Stimulated activated CD8-positive, alpha-beta memory T cell treated with anti-CD3 and anti-CD28 coated beads, Interleukin-7, amount 100 ng/mL, for 48 hours (primary cell): Measurements from ENCODE around the gene CMTM5.
"Not testable (repeated sequence)": the region's sequence is repeated elsewhere in the genome, so short reads cannot be mapped to it uniquely, and the experiment has no call there.

Source experiments
- DNase-seq, 2 donors: peaks; one replicate each; pipeline ENCODE4 v3.0.0-alpha.2; 2020; ENCODE audit warnings: low read depth in 1 of 2; ENCODE audit errors: extremely low read depth in 1 of 2

The CMTM5 gene

GRCh38 chr14:23396126-23396525 is 19.3 kb downstream of the CMTM5 start:
- no peak for DNase-seq

GRCh38 chr14:23396781-23397407 is 20.0 kb downstream of the CMTM5 start:
- no peak for DNase-seq

- DNase-seq = no peak
Observed at GRCh38 chr14:23398348-23398747, 21.5 kb downstream of the CMTM5 start.

GRCh38 chr14:23399136-23399535 is 22.3 kb downstream of the CMTM5 start:
- DNase-seq = no peak

DNA sequence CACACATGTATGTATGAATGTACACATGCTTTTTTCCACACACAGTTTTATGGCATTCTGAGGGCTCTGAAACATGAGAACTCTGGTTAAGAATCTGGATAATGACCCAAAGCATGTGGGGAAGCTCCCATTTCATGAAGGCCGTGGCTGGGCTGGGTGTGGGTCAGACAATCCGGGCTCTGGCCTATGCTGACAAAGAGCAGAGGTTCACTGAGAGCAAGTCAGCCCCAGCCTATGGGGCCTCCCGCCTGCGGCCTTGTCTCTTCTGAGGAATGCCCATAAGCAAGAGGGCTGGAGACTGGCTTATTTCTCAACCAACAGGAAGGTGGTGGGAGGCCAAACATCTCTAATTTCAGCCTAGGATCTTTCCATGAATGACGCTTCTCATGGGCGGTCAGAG is 22.7 kb downstream of the CMTM5 start:
- no peak for DNase-seq

DNA sequence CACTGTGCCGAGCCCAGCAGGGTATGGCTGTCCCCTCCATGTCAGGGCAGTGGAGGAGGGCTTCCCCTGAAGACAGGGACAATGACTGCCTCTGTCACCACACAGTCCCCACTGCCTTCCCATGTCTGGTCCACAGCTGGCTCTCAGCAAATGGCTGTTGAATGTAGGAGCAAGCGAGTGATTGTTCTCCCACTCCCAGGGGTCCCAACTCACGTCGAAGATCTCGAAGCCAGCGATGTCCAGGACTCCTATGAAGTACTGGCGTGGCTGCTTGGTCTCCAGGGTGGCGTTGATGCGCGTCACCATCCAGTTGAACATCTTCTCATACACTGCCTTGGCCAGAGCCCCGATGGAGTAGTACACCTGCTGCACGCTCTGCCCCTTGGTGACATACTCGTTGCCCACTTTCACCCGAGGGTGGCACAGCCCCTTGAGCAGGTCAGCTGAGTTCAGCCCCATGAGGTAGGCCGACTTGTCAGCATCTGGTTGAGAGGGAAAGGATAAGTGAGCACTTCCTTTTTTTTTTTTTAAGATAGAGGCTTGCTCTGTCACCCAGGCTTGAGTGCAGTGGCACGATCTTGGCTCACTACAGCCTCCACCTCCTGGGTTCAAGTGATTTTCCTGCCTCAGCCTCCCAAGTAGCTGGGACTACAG is 23.8 kb downstream of the CMTM5 start:
- DNase-seq = not testable (repeated sequence)

DNA sequence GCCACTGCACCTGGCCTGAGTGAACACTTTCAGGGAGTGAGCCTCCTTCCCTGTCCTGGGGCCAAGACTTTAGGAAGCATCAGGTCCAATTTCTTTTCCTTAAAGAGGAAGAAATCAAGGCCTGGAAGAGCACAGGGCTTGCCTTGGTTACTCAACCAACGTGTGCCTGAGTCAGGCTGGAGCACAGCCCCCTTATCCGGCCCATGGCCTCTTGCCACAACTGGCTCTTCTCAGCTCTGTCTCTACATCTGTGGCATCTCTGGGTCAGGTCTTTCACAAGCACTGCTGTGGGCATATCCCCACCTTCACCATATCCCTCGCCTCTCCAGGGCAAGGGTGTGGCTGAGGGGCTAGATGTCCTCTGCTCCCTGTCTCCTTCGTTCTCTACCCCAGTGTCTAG is 24.4 kb downstream of the CMTM5 start:
- DNase-seq = no peak

- no peak for DNase-seq
Observed at GRCh38 chr14:23402296-23403138, 25.7 kb downstream of the CMTM5 start.

- DNase-seq = no peak
Observed at GRCh38 chr14:23403139-23403438, 26.2 kb downstream of the CMTM5 start.

DNA sequence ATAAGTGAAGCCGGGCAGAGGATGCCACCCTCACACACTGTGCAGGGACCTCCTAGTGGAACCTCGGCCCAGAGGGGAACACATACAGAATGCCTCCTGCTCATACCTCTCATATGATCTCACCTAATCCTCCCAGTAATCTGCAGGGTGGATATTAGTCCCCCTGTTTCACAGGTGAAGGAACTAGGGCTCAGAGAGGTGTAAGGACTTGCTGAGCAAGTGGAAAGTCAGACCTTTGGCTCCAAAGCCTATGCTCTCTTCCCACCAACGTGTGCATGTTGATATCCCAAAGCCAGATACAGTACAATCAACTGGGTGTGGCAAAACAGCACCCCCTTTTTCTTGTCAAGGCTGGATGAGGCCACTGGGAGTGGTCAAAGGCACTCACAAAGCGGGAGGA is 27.1 kb downstream of the CMTM5 start:
- DNase-seq = no peak

DNA sequence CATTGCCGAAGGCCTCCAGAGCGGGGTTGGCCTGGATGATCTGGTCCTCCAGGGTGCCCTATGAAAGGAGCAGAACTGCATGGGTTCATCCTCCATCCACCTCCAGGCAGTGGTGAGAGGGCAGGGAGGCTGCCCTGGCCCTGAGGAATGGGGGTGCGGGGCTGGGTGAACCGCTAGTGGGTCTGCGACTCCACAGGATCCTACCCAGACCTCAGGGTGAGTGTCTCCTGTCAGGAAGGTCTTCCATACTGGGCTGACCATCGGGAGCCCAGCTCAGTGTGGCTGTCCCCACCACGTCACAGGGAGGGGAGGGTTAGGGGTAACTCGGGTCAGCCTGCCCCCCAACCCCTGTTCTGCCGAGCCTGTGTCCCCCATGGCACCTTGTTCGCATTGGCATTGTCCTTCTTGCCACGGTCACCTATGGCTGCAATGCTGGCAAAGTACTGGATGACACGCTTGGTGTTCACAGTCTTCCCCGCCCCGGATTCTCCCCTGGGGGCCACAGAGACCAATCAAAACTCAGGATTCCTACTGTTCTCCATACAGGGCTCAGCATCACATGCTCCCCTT is 27.6 kb downstream of the CMTM5 start:
- DNase-seq = no peak

DNA sequence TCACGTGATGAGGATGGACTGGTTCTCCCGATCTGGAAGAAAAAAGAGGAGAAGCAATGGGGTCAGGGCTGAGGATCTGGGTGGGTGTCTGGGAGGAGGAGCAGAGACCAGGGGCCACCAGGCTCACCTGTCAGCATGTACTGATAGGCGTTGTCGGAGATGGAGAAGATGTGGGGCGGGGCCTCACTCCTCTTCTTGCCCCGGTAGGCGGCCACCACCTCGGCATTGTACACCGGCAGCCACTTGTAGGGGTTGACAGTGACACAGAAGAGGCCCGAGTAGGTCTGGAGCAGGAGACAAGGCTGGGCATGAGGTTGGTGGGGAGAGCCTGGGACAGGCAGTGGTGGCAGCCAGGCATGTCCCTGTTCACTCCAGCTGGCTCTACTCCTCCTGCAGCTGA is 28.2 kb downstream of the CMTM5 start:
- no peak for DNase-seq

DNA sequence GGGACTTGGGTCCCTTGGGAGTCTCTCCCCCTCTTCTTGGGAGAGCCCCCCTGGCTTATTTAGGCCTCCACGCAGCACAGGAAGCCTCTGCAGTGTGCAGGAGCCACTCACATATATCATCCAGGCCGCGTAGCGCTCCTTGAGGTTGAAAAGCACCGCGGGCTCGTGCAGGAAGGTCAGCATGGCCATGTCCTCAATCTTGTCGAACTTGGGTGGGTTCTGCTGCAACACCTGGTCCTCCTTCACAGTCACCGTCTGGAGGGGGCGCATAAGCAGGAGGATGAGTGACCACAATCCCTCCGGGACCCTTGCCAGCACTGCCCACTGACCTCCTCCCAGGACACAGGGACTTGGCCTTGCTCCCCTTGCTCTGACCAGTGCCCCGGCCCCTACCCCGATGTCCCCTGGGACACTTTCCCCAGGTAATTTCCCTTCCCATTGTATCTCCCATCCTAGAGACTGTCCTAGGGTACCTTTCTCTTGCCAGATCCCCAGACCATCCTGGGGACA is 28.7 kb downstream of the CMTM5 start:
- no peak for DNase-seq

- DNase-seq = no peak
Observed at GRCh38 chr14:23406244-23406643, 29.4 kb downstream of the CMTM5 start.

DNA sequence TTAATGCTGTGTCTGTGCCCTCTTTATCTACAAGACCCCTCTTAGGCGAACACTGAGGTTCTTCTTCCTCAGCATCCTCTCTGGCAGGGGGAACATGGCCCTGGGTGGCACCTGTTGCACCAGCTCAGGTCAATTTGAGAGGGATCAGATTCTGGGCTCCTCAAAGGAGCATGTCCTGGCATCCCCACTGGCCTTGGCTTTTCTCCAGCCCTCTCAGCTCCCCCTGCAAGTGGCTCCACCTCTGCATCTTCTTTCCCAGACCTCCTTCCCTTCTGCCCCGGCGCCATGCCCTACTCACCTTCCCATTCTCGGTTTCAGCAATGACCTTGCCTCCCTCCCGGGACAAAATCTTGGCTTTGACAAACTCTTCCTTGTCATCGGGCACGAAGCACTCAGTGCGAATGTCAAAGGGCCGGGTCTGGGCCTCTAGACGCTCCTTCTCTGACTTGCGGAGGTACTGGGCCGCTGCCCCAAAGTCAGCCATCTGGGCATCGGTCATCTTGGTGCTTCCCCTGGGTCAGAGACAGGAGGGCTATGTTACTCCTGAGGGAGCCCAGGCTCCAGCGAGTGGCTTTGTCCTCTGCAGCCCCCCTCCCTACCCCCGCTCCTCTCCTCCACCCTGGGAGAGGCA is 30.0 kb downstream of the CMTM5 start:
- no peak for DNase-seq

DNA sequence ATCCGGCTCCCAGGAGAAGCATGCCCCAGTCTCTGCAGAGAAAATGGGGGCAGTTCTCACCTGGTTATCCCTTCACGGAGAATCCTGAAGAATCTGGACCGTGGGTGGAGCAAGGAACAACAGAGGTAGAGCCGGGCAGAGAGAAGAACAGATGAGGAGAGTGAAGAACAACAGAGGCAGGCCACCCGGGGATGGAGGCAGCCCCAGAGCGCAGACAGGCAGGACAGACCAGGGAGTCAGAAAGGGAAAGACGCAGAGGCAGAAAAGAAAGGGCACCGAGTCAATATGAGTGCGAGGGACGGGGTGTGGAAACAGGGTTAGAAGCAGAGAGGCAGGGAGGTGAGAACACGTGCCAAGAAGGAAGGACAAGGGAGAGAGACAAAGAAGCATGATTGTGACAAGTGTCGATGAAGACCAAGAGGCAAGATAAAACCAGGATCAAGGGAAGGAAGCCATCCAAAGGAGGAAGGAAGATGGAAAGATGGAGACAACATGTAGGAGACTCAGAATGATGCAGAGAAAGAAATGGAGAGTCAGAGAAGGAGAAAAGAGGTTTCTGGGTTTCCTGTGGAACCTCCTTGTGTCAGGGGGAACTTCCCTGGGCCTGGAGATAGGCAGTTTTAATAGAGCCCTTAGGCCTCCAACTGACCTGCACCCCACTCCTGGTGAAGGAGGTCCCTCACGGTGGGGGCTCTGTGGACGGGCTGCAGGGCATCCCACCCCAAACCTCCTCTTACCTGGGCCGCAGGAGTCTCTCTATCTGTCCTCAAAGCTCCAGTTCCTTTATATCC is 30.9 kb downstream of the CMTM5 start, which contains the start of gene MYH6:
TSS of gene MYH6 (minus strand) at position 758 of the 791 bp plus-strand sequence. CDS start 1,050 bp downstream, outside the sequence.
- DNase-seq = no peak

DNA sequence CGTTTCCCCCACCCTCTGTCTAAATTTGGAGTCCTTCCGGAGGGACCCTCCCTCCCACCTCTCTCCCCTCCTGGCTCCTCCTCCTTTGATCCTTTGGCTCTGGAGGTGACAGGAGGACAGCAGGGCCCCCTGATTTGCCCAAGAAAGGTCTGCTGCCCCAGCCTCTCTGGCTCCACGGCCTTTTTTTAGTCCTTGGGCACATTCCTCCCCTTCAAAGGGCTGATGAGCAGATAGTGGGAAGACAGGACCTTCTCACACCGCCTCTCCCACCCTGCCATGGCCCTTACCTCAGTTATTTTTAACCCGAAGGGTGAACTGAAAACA is 31.4 kb downstream of the CMTM5 start:
- DNase-seq = no peak

GRCh38 chr14:23409475-23409874 is 32.6 kb downstream of the CMTM5 start:
- no peak for DNase-seq

GRCh38 chr14:23409966-23410635 is 33.3 kb downstream of the CMTM5 start:
- DNase-seq = no peak
